ENCODE data around the gene SRCAP. TPM values are rescaled to one million over a fixed set of nuclear protein-coding genes. Genes with fewer than 3 reads are reported as not detected.

The SRCAP gene
- polyA plus RNA-seq, 3 donors = 29.6 to 44.3 (median 39.2) TPM

DNA sequence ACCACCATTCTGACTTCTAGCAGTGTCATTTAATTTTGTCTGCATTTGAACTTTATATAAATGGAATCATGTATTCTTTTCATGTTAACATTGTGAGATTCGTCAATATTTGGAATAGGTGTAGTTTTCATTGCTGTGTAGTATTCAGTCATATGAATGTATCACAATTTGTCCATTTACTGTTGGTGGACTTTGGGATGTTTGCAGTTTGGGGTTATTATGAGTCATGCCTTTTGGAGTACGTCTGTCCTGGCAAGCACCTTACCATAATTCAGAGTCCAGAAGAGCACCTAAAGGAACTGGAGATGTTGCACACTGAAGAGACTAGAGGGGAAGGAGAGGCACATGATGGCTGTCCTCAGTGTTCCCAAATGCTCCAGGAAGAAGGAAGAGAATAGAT is 46.1 kb downstream of the SRCAP start:
- no peak for DNase-seq (ENCODE audit: extremely low read depth in 1 of 11, low read depth in 9 of 11, low spot score in 4 of 11)

- DNase-seq (ENCODE audit: extremely low read depth in 1 of 11, low read depth in 9 of 11, low spot score in 4 of 11) = no peak
Measured at GRCh38 chr16:30746638-30747175, 47.7 kb downstream of the SRCAP start.

- DNase-seq (ENCODE audit: extremely low read depth in 1 of 11, low read depth in 9 of 11, low spot score in 4 of 11) = no peak
Measured at GRCh38 chr16:30747331-30747730, 48.4 kb downstream of the SRCAP start.

DNA sequence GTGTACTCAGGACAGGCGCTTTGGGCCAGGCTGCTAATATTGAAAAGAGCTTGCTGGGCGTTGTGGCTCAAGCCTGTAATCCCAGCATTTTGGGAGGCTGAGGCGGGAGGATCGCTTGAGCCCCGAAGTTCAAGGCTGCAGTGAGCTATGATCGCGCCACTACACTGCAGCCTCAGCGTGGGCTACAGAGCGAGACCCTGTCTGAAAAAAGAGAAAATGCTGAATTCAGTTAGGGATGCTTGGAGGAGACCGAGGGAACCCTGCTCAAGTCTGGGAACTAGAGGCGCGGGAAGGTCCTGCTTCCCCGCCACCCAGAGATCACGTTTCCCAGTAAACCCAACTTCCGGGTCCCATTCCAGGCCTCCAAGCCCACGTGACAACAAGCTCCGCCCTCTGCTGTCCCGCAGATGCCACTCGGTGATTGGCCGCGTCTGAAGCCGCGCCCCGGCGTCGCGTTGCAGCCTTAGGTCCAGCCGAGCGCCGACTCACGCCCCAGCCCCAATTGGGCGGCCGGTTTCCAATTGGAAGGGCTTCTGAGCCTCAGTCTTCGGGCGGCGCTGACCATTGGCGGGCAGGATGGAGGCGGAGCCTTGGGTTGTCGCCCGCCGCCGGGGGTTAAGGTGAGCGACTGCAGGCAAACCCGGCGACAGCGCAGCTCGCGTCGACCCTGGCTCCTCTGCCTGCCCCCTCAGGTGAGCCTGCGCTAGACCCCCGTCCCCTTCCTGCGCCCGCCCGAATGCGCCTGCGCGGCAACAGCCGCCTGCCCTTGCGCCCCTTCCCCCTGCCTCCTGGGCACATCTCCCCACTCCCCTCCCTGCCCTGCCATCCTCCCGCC is 49.0 kb downstream of the SRCAP start, which contains the start of gene PHKG2:
Gene PHKG2, plus strand, starts transcription at position 627 of the 835 bp plus-strand sequence. CDS start 396 bp downstream, outside the sequence.
- DNase-seq (ENCODE audit: extremely low read depth in 1 of 11, low read depth in 9 of 11, low spot score in 4 of 11) = peak; percentile 94 to 99 (median 98)

DNA sequence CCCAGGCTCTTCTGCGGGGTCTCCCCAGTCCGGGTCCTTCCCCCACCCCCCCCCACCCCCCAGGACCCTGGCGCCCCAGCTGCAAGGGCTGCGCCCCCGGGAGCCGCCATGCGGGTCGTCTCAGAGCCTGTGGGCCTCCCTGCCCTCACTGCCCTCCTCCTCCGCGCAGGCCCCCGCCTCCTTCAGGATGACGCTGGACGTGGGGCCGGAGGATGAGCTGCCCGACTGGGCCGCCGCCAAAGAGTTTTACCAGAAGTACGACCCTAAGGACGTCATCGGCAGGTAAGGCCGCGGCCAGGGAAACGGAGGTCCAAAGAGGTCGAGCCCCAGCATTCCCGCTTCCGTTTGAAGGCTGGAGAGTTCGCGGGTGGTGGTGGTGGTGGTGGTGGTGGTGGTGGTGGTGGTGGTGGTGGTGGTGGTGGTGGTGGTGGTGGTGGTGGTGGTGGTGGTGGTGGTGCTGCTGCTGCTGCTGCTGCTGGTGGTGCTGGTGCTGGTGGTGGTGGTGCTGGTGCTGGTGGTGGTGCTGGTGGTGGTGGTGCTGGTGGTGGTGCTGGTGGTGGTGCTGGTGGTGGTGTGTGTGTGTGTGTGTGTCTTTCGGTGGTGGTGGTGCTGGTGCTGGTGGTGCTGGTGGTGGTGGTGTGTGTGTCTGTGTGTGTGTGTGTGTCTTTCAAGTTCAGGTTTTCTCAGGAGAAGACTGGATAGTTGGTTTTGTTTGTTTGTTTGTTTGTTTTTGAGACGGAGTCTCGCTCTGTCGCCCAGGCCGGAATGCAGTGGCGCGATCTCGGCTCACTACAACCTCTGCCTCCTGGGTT is 49.9 kb downstream of the SRCAP start:
- no peak for DNase-seq (ENCODE audit: extremely low read depth in 1 of 11, low read depth in 9 of 11, low spot score in 4 of 11)

GRCh38 chr16:30750201-30750600 is 51.2 kb downstream of the SRCAP start:
- no peak for DNase-seq (ENCODE audit: extremely low read depth in 1 of 11, low read depth in 9 of 11, low spot score in 4 of 11)

DNA sequence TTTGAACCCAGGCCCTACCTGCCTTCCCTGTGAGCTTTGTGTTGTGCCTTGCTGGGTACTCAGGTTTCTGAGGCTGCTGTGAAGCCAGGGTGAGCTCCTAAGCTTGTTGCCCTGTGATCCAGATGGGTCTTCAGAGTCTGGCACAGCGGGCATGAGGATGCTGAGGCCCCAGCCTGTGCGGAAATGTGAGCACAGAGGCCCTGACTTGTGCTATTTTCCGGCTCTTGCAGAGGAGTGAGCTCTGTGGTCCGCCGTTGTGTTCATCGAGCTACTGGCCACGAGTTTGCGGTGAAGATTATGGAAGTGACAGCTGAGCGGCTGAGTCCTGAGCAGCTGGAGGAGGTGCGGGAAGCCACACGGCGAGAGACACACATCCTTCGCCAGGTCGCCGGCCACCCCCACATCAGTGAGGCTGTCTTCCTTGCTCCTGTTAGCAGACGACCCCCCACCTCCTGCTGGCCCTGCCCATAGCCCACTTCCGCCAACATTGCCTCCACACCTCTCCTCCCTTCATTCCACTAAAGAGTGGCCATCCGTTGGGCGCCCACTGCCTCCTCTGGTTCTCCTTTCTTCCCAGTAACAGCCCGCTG is 52.0 kb downstream of the SRCAP start:
- DNase-seq (ENCODE audit: extremely low read depth in 1 of 11, low read depth in 9 of 11, low spot score in 4 of 11) = no peak

DNA sequence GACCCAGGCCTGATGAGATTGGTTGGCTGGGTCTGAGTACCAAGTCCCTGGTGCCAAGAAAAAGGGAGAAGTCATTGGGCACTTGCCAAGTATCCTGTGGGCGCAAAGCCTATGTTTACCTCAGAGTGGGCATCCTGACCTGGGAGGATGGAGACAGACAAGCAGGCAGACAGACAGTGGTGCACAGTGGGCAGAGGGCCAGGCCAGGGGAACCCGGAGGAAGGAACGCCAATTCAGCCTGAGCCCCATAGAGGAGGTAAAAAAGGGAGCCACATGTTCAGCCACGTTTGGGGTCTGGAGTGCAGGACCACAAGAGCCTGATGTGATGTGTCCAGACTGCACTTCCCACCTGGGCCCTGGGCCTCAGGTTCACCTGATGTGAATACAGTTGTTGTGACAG is 54.6 kb downstream of the SRCAP start:
- DNase-seq (ENCODE audit: extremely low read depth in 1 of 11, low read depth in 9 of 11, low spot score in 4 of 11) = no peak

GRCh38 chr16:30755955-30756780 is 57.2 kb downstream of the SRCAP start:
- DNase-seq (ENCODE audit: extremely low read depth in 1 of 11, low read depth in 9 of 11, low spot score in 4 of 11) = no peak

- no peak for DNase-seq (ENCODE audit: extremely low read depth in 1 of 11, low read depth in 9 of 11, low spot score in 4 of 11)
Measured at GRCh38 chr16:30756781-30757100, 57.8 kb downstream of the SRCAP start.

DNA sequence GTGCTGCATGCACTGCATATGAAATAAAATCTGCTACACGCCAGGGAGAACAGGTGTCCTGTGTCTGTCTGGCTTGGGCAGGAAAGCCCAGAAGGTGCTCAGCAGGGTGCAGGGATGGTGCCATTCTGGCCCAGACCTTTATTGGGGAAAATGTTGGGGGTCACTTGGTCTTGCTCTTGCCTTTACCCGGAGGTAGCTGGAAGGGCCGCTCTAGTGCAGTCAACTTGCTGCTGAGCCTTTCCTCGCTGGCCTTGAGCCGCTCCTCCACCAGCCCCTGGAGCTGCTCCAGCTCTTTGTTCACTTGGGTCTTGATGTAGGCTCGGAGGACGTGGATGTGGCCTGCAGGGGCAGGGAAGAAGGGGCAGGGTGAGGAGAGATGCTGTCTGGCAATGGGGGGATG is 58.3 kb downstream of the SRCAP start:
- no peak for DNase-seq (ENCODE audit: extremely low read depth in 1 of 11, low read depth in 9 of 11, low spot score in 4 of 11)

- no peak for DNase-seq (ENCODE audit: extremely low read depth in 1 of 11, low read depth in 9 of 11, low spot score in 4 of 11)
Measured at GRCh38 chr16:30758988-30759491, 60.1 kb downstream of the SRCAP start.

- no peak for DNase-seq (ENCODE audit: extremely low read depth in 1 of 11, low read depth in 9 of 11, low spot score in 4 of 11)
Measured at GRCh38 chr16:30760001-30760559, 61.1 kb downstream of the SRCAP start.

DNA sequence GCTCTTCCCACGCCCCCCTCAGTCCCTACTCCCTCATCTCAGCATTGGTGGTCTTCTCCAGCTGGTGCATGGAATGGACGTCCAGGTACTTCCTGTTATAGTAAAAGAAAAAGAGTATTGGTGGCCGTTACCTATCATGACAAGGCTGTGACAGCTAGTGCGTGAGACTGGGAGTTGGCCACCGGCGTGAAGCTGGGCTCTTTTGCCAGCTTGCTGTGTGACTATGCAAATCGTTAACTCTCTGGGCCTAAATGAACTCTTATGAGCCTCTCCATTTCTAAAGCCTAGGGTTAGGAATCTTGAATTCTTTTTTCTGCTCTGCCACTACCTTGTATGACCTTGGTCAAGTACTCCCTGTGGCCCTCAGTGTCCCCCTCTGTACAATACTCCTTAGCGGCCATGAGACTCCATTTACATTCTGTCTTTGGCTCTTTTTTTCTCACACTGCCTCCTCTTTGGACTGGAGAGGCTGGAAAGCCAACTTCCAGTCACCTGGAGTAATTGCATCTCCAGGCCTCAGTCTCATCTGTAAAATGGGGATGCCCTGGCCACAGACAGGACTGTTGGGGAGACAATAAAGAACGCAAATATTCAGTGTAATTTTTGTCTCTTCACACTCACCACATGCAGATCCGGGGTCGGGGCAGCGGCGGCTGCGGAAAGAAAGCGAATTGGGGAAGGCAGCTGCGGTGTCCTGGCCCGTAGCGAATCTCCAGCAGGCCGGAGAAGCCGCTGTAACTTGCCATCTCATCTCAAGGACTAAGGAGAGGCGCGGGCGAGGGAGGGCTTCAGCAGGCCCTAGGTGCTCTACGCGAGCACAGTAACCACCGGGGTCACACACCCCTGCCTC is 61.8 kb downstream of the SRCAP start:
- no peak for DNase-seq (ENCODE audit: extremely low read depth in 1 of 11, low read depth in 9 of 11, low spot score in 4 of 11)

DNA sequence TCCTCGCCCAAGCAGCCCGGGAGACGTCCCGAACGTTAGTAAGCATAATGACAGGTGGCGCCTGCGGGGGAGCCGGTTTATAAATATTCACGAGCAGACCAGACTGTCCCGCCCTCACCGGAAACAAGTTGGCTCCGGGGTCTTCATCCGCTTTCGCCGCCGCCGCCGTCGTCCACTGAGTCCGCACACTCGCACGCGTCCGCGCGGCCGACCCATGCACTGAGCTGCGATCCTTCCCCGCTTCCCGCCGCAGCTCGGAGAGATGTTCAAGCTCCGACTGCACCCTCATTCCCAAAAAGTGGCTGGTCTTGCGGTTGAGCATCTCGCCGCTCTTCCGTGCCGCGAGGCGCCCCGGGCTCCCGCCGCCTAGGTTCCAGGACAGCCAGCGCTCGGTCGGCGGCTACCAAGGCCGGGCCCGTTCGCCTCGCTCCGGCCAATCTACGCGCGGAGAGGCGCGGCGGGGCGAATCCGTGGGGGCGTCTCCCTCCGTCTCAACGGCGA is 62.5 kb downstream of the SRCAP start:
- peak in 2 of 11 donors; percentile 29 to 43 for DNase-seq (ENCODE audit: extremely low read depth in 1 of 11, low read depth in 9 of 11, low spot score in 4 of 11)

DNA sequence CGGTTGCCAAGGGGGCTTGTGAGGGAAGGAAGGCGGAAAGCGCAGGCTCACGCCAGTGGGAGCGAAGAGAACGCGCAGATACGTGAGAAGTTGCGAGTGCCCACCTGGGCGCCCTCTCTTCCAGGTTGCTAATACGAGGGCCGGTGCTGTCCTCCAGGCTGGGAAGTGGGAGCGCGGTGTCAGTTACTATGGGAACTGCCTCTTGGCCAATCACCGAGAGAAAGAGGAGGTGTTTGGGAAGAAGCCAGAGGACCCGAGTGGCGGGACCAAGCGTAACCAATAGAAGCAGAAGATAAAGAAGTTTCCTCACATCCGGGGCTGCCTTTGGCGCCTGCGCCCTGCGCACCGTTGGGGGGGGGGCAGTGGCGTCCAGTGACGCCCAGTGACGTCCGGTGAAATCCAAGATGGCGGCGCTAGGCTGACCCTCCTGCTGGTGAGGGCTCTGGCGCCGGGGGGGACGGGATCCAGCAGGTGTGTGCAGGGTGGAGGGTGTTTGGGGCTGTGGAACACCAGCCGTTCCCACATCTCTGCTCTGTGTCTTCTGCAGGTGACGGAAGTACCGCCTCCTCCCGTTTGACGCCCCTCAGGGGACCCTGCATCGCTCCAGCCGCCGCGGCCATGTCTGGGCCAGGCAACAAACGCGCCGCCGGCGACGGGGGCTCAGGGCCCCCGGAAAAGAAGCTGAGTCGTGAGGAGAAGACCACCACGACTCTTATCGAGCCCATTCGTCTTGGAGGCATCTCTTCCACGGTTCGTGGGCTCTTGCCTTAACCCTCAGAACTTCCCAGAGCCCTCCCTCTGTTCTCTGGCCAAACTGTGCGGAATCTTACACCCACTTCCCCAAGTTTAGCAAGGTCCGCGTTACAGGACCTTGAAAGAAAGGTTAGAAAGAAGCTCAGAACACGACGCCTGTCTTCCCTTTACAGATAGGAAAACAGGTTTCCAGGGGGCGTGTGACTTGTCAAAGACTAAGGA is 63.2 kb downstream of the SRCAP start, which contains the start of the genes CFAP119 and RNF40:
Gene CFAP119, minus strand, starts transcription at position 135 of the 975 bp plus-strand sequence. CDS start 314 bp downstream, outside the sequence.
Gene RNF40, plus strand, starts transcription at position 395 of the 975 bp plus-strand sequence. Its CDS starts 224 bp downstream, at position 619.
- DNase-seq (ENCODE audit: extremely low read depth in 1 of 11, low read depth in 9 of 11, low spot score in 4 of 11) = peak; percentile 93 to 99 (median 97)

Data from renal cortex interstitium (tissue), 11 donors.